Activated T-helper 1 cell treated with anti-CD3 and anti-CD28 coated beads, Interleukin-2, amount 50 U/mL, for 16 hours (primary cell): ENCODE results near the gene FOXP4.

Experiments used
- DNase-seq, 2 donors: peaks; one replicate each; pipeline ENCODE4 v3.0.0-alpha.2; 2020; ENCODE audit warnings: low read depth in 1 of 2, low spot score in 1 of 2

The FOXP4 gene

GRCh38 chr6:41519745-41520699 lies 26.2 kb upstream of the FOXP4 start:
- DNase-seq: no peak

GRCh38 chr6:41522780-41523548 lies 23.2 kb upstream of the FOXP4 start:
- no peak for DNase-seq

GRCh38 chr6:41523915-41524633 lies 22.1 kb upstream of the FOXP4 start:
- DNase-seq: no peak

GRCh38 chr6:41524634-41525011 lies 21.6 kb upstream of the FOXP4 start:
- no peak for DNase-seq

GRCh38 chr6:41527721-41528408 lies 18.3 kb upstream of the FOXP4 start:
- DNase-seq: no peak

GRCh38 chr6:41528409-41528963 lies 17.7 kb upstream of the FOXP4 start:
- DNase-seq: no peak

- no peak for DNase-seq
These were observed 17.1 kb upstream of the FOXP4 start for GRCh38 chr6:41529049-41529448.

- DNase-seq: no peak
These were observed 16.2 kb upstream of the FOXP4 start for GRCh38 chr6:41529970-41530369.

- DNase-seq: no peak
These were observed 15.7 kb upstream of the FOXP4 start for GRCh38 chr6:41530476-41530875.

- DNase-seq: no peak
These were observed 15.2 kb upstream of the FOXP4 start for GRCh38 chr6:41531016-41531415.

GRCh38 chr6:41531591-41532582 lies 14.3 kb upstream of the FOXP4 start:
- DNase-seq: peak in 1 of 2 donors; percentile 58

- DNase-seq: no peak
These were observed 10.4 kb upstream of the FOXP4 start for GRCh38 chr6:41535766-41536165.

- DNase-seq: no peak
These were observed 9.1 kb upstream of the FOXP4 start for GRCh38 chr6:41536795-41537758.

- no peak for DNase-seq
These were observed 7.5 kb upstream of the FOXP4 start for GRCh38 chr6:41538556-41539182.

GRCh38 chr6:41539204-41539603 lies 7.0 kb upstream of the FOXP4 start:
- DNase-seq: no peak

- no peak for DNase-seq
These were observed 4.8 kb upstream of the FOXP4 start for GRCh38 chr6:41541364-41541763.

GRCh38 chr6:41543087-41543486 lies 3.1 kb upstream of the FOXP4 start:
- DNase-seq: no peak

GRCh38 chr6:41545247-41545702 lies 906 bp upstream of the FOXP4 start:
- no peak for DNase-seq
